H1 (cell line): ENCODE data around the gene CFAP92. TPM values are rescaled to one million over a fixed set of nuclear protein-coding genes. Genes with fewer than 3 reads are reported as not detected.

Source experiments
- CTCF ChIA-PET: fragments of 300-600 bp; sonication (Branson Sonifier 250); formaldehyde crosslinking; loops from one replicate; lab custom pipeline; 2021; ENCODE audit not compliant: partially characterized antibody; lab: Charles Lee
- POLR2A ChIA-PET: fragments of 300-600 bp; sonication (Branson Sonifier 250); formaldehyde crosslinking; loops from one replicate; lab custom pipeline; 2021; ENCODE audit warnings: inconsistent platforms; ENCODE audit not compliant: partially characterized antibody; lab: Charles Lee
- DNase-seq, 2 experiments: peaks; one replicate each; pipeline versions ENCODE4 v3.0.0 to v3.0.0-alpha.2; 2010 to 2022; ENCODE audit warnings: low spot score in 2 of 2, low read depth in 1 of 2, mixed read lengths in 1 of 2
- FAIRE-seq: peaks from 2 replicates; lab custom pipeline; 2011; peaks lifted over from hg19 to GRCh38; lab: Jason Lieb, UNC
- H2AFZ ChIP-seq: 2 replicates; pipeline ENCODE4 v1.8.1; 2012; ENCODE audit warnings: low read length, inconsistent platforms
- H2AK5ac ChIP-seq: 2 replicates; pipeline ENCODE4 v1.6.1; 2013; ENCODE audit warnings: low read depth, low read length
- H2BK120ac ChIP-seq: replicated peaks from 2 replicates; pipeline ENCODE3; 2013; ENCODE audit warnings: low read depth, low read length, inconsistent platforms
- H2BK12ac ChIP-seq: 2 replicates; pipeline ENCODE4 v1.6.1; 2013; ENCODE audit warnings: low read depth, low read length
- H2BK15ac ChIP-seq: 2 replicates; pipeline ENCODE4 v1.6.1; 2013; ENCODE audit warnings: low read length
- H2BK20ac ChIP-seq: 2 replicates; pipeline ENCODE4 v1.6.1; 2013; ENCODE audit warnings: low read length
- H2BK5ac ChIP-seq: 2 replicates; pipeline ENCODE4 v1.6.1; 2013; ENCODE audit warnings: low read depth, low read length
- H3K14ac ChIP-seq: 2 replicates; pipeline ENCODE4 v1.6.1; 2013; ENCODE audit warnings: inconsistent platforms; ENCODE audit not compliant: insufficient read length
- H3K18ac ChIP-seq: 2 replicates; pipeline ENCODE4 v1.6.1; 2013; ENCODE audit warnings: low read length; ENCODE audit errors: extremely low read depth
- H3K23ac ChIP-seq: 2 replicates; pipeline ENCODE4 v1.6.1; 2013; ENCODE audit warnings: inconsistent platforms; ENCODE audit not compliant: insufficient read length
- H3K23me2 ChIP-seq: 2 replicates; pipeline ENCODE4 v1.6.1; 2013; ENCODE audit warnings: low read depth, low read length
- H3K27ac ChIP-seq: 2 replicates; pipeline ENCODE4 v1.6.1; 2011; ENCODE audit warnings: low read depth, low read length, inconsistent platforms
- H3K27me3 ChIP-seq, 4 experiments: replicated peaks in 1 of 4; 1 replicate in 1 of 4; 2 replicates in 3 of 4; pipeline versions ENCODE4 v1.6.1 to v1.8.1; 2011 to 2013; ENCODE audit warnings: low read length in 3 of 4, mild to moderate bottlenecking in 3 of 4, inconsistent platforms in 2 of 4, mixed read lengths in 2 of 4, moderate library complexity in 1 of 4; ENCODE audit not compliant: control insufficient read depth in 3 of 4, insufficient read depth in 3 of 4; ENCODE audit errors: extremely low read depth in 1 of 4
- H3K36me3 ChIP-seq, 4 experiments: 2 replicates each; pipeline versions ENCODE4 v1.6.1 to v1.8.1; 2011 to 2013; ENCODE audit warnings: mild to moderate bottlenecking in 4 of 4, low read length in 3 of 4, moderate library complexity in 2 of 4, control low read depth in 1 of 4, inconsistent platforms in 1 of 4; ENCODE audit not compliant: insufficient read depth in 4 of 4, control insufficient read depth in 2 of 4
- H3K4ac ChIP-seq: replicated peaks from 2 replicates; pipeline ENCODE3; 2013; ENCODE audit warnings: low read length, low read depth, mixed read lengths, inconsistent platforms; ENCODE audit not compliant: insufficient read length
- H3K4me1 ChIP-seq, 4 experiments: replicated peaks in 1 of 4; 1 replicate in 1 of 4; 2 replicates in 3 of 4; pipeline versions ENCODE4 v1.6.1 to v1.8.1; 2011 to 2013; ENCODE audit warnings: low read length in 3 of 4, inconsistent platforms in 2 of 4, mixed read lengths in 1 of 4; ENCODE audit not compliant: insufficient read depth in 4 of 4, control insufficient read depth in 3 of 4
- H3K4me2 ChIP-seq, 2 experiments: 2 replicates each; pipeline versions ENCODE4 v1.6.1 to v1.8.1; 2011 to 2013; ENCODE audit warnings: low read depth in 2 of 2, low read length in 2 of 2, control low read depth in 1 of 2, inconsistent platforms in 1 of 2, mild to moderate bottlenecking in 1 of 2; ENCODE audit not compliant: insufficient read depth in 1 of 2
- H3K4me3 ChIP-seq, 4 experiments: fragments of 200-600, 300-600 bp in 1 of 4; sonication (generic), shearing (Covaris generic), sonication (Bioruptor Twin) in 1 of 4; 2 replicates each; pipeline versions ENCODE4 v1.5.1 to v1.8.1; 2011 to 2016; ENCODE audit warnings: low read length in 4 of 4, low read depth in 3 of 4, control low read depth in 2 of 4, inconsistent platforms in 2 of 4, mild to moderate bottlenecking in 2 of 4, mixed read lengths in 1 of 4, moderate library complexity in 1 of 4; ENCODE audit not compliant: insufficient read depth in 2 of 4; ENCODE audit errors: extremely low read depth in 1 of 4
- H3K56ac ChIP-seq: replicated peaks from 2 replicates; pipeline ENCODE3; 2013; ENCODE audit warnings: low read depth, mild to moderate bottlenecking, mixed read lengths, low read length, inconsistent platforms; ENCODE audit not compliant: insufficient read length
- H3K79me1 ChIP-seq: 2 replicates; pipeline ENCODE4 v1.6.1; 2013; ENCODE audit warnings: low read depth, low read length, control low read depth
- H3K79me2 ChIP-seq, 2 experiments: 2 replicates each; pipeline versions ENCODE4 v1.6.1 to v1.8.1; 2012 to 2013; ENCODE audit warnings: low read length in 2 of 2, mild to moderate bottlenecking in 2 of 2, inconsistent platforms in 1 of 2; ENCODE audit not compliant: insufficient read depth in 2 of 2, control insufficient read depth in 1 of 2
- H3K9ac ChIP-seq, 4 experiments: replicated peaks in 1 of 4; 1 replicate in 1 of 4; 2 replicates in 3 of 4; pipeline versions ENCODE4 v1.6.1 to v1.8.1; 2011 to 2013; ENCODE audit warnings: low read depth in 3 of 4, low read length in 3 of 4, control low read depth in 2 of 4, mild to moderate bottlenecking in 2 of 4, moderate library complexity in 2 of 4, inconsistent platforms in 1 of 4; ENCODE audit errors: extremely low read depth in 1 of 4
- H3K9me3 ChIP-seq, 2 experiments: 2 replicates each; pipeline versions ENCODE4 v1.6.1 to v1.8.1; 2012 to 2013; ENCODE audit warnings: mild to moderate bottlenecking in 2 of 2, moderate library complexity in 2 of 2, control low read depth in 1 of 2, inconsistent platforms in 1 of 2, low read depth in 1 of 2, low read length in 1 of 2, mixed read lengths in 1 of 2; ENCODE audit not compliant: insufficient read depth in 2 of 2
- H4K20me1 ChIP-seq, 2 experiments: replicated peaks in 1 of 2; 2 replicates each; pipeline versions ENCODE3 to v1.8.1; 2011 to 2013; ENCODE audit warnings: inconsistent platforms in 2 of 2, low read length in 2 of 2, mild to moderate bottlenecking in 1 of 2; ENCODE audit not compliant: insufficient read depth in 2 of 2, control insufficient read depth in 1 of 2
- H4K5ac ChIP-seq: 2 replicates; pipeline ENCODE4 v1.6.1; 2013; ENCODE audit warnings: low read length, low read depth, mixed read lengths, inconsistent platforms; ENCODE audit not compliant: insufficient read length
- H4K8ac ChIP-seq: 2 replicates; pipeline ENCODE4 v1.8.0; 2013; ENCODE audit warnings: mild to moderate bottlenecking, moderate library complexity, low read length, inconsistent platforms; ENCODE audit not compliant: insufficient read depth; ENCODE audit errors: extremely low read depth
- H4K91ac ChIP-seq: replicated peaks from 2 replicates; pipeline ENCODE3; 2013; ENCODE audit warnings: low read length, mixed read lengths, inconsistent platforms; ENCODE audit not compliant: insufficient read length
- EGR1 ChIP-seq: IDR thresholded peaks from 2 replicates; pipeline ENCODE4 v1.6.1; 2011; ENCODE audit warnings: low read depth, low read length, borderline replicate concordance
- POU5F1 ChIP-seq: IDR thresholded peaks from 2 replicates; pipeline ENCODE4 v1.6.1; 2011; ENCODE audit warnings: low read depth, mild to moderate bottlenecking, low read length, moderate library complexity
- WGBS, 2 experiments: shearing (Covaris generic) in 1 of 2; methylation state at CpG; one replicate each; pipeline versions ENCODE4 v1.1.6 to v1.1.7; 2013 to 2015; ENCODE audit warnings: low lambda C conversion rate in 2 of 2, mixed read lengths in 2 of 2, inconsistent platforms in 1 of 2, low coverage in 1 of 2, missing lambda C conversion rate in 1 of 2; ENCODE audit not compliant: insufficient replicate concordance in 2 of 2, insufficient coverage in 1 of 2, insufficient read length in 1 of 2; ENCODE audit errors: extremely low coverage in 1 of 2, missing lambda C conversion rate in 1 of 2; 5-methylcytosine and 5-hydroxymethylcytosine counted together
- polyA plus RNA-seq, 7 experiments: library from polyadenylated mRNA; depleted of rRNA in 3 of 7; stranded (reverse) in 5 of 7; unstranded in 2 of 7; fragments of >200 nt in 5 of 7; fragments of 200-250 nt in 2 of 7; gene quantifications; 1 replicate in 5 of 7; 2 replicates in 1 of 7; 4 replicates in 1 of 7; pipeline versions ENCODE4 v1.2.1 to v1.2.3, GENCODE V29; 2011 to 2013; ENCODE audit warnings: missing spikeins in 2 of 7, mixed read lengths in 2 of 7
- total RNA-seq: library from RNA; stranded (reverse); fragmentation: NEBNext Ultra II Directional; extraction: Animal tissue kit (Norgen Biotek cat#: 25700); gene quantifications from 2 replicates; pipeline ENCODE4 v1.2.1, GENCODE V29; 2021

CFAP92 gene
- total and polyA plus RNA-seq, 2 of the 8 experiments (the other 6 are each of a cell fraction or from before 2014, with no cell fraction given), result 0.77 to 2.0 TPM

DNA sequence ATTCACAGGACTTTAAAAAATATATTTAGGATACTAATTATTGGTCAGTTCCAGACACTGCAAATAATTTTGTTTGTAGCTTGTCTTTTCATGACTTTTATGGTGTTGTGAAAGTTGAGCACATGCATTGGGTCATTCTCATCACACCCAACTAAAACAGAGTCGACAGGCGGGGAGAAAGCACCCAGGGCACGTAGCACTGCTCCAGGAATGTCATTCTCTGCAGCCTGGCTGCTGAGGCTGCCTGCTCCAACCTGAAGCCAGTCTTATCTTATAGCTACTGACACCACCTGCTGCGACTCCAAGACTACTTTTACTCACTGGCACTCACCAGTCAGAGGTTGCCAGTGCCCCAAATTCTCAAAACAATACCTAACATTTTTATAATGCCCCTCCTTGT, 57.5 kb downstream of the CFAP92 start:
- H4K5ac ChIP-seq, result no peak overlapping the region
- H2BK15ac ChIP-seq, result no peak overlapping the region
- no peak overlapping the region for H3K4ac ChIP-seq
- H3K79me1 ChIP-seq, result no peaks in the 10 kb centered on the region
- FAIRE-seq (no peak), DNase-seq (peak in 1 of 2 experiments; percentile 14)
- H3K4me3 ChIP-seq, result no peak overlapping the region
- H4K8ac ChIP-seq, result no peak overlapping the region
- H2AFZ ChIP-seq, result no peak overlapping the region
- H3K4me1 ChIP-seq, result no peaks in the 10 kb centered on the region
- ChIA-PET CTCF (interaction anchor here (1.0 to 1.4 kb wide), 2 partner anchors 13 to 14 kb away, joined by 3 read pairs; no protein-coding TSS in a partner anchor), POLR2A (interaction anchor here (1.0 to 1.5 kb wide), 3 partner anchors 11 to 57 kb away, joined by 3 to 5 read pairs (median 3); partner anchors contain the start of gene ACAD9)
- no peak overlapping the region for H2BK120ac ChIP-seq
- H2AK5ac ChIP-seq, result no peak overlapping the region
- no peak overlapping the region for H2BK5ac ChIP-seq
- WGBS, 2 experiments, result 85% methylated on average over 4 of the region's 4 CpGs; no CpG with 5 or more reads in 1 of the 2 experiments
- no peak overlapping the region for H2BK12ac ChIP-seq
- no peaks in the 10 kb centered on the region for H3K9me3 ChIP-seq
- no peaks in the 10 kb centered on the region for H3K27me3 ChIP-seq
- H4K20me1 ChIP-seq, result no peaks in the 10 kb centered on the region
- no peaks in the 10 kb centered on the region for H3K79me2 ChIP-seq
- H3K18ac ChIP-seq, result no peak overlapping the region
- H3K36me3 ChIP-seq, result no peaks in the 10 kb centered on the region
- H3K14ac ChIP-seq, result no peak overlapping the region
- no peak overlapping the region for H3K9ac ChIP-seq
- H3K27ac ChIP-seq, result no peak overlapping the region
- H3K23me2 ChIP-seq, result no peaks in the 10 kb centered on the region
- no peak overlapping the region for H2BK20ac ChIP-seq
- no peak overlapping the region for H3K4me2 ChIP-seq
- no peak overlapping the region for H3K23ac ChIP-seq
- no peak overlapping the region for H4K91ac ChIP-seq
- H3K56ac ChIP-seq, result no peak overlapping the region
- TF ChIP-seq EGR1, result no peak
- no peak for TF ChIP-seq POU5F1
